ENCODE data around the gene RP9. TPM values are rescaled to one million over a fixed set of nuclear protein-coding genes. Genes with fewer than 3 reads are reported as not detected.

The RP9 gene
- total RNA-seq, 1 experiment from 2014 or later: 10.7 TPM

GRCh38 chr7:33129806-33130153 is 20.6 kb upstream of the RP9 start:
- ChIA-PET CTCF (interaction anchor here (1.0 to 1.3 kb wide), 3 partner anchors 21 to 283 kb away, joined by 4 to 8 read pairs (median 4); partner anchors contain the start of gene RP9), POLR2A (no interaction called here)
- Mint-ChIP-seq H3K36me3 (no peaks in the 10 kb centered on the region), H3K9me3 (no peaks in the 10 kb centered on the region), H3K4me3 (peak overlapping the region; percentile 93), H3K4me1 (peaks cover 12% of the 10 kb centered on the region), H3K27ac (peak overlapping the region; percentile 85), H3K27me3 (ENCODE audit: low read depth) (peaks cover 3% of the 10 kb centered on the region)
- DNase-seq (ENCODE audit: low spot score) (no peak), ATAC-seq (no peak)
- no peak for TF ChIP-seq TEAD1 (CRISPR knock-in tag; IDR thresholded peaks at IDR 0.05)
- TF ChIP-seq PRRX2 (CRISPR knock-in tag; IDR thresholded peaks at IDR 0.05): no peak
- no peak for TF ChIP-seq GRHL2 (CRISPR knock-in tag; IDR thresholded peaks at IDR 0.05; ENCODE audit: insufficient replicate concordance, severe bottlenecking)
- TF ChIP-seq E2F5 (CRISPR knock-in tag; IDR thresholded peaks at IDR 0.05): no peak
- no peak for TF ChIP-seq TP53 (CRISPR knock-in tag; IDR thresholded peaks at IDR 0.05)
- TF ChIP-seq ETV6 (CRISPR knock-in tag; IDR thresholded peaks at IDR 0.05): no peak
- TF ChIP-seq TCF7 (CRISPR knock-in tag; IDR thresholded peaks at IDR 0.05; ENCODE audit: low read depth): no peak
- TF ChIP-seq ELF4 (CRISPR knock-in tag; IDR thresholded peaks at IDR 0.05; ENCODE audit: low read depth): no peak
- TF ChIP-seq ZBTB43 (CRISPR knock-in tag; IDR thresholded peaks at IDR 0.05): no peak
- TF ChIP-seq TEAD4 (CRISPR knock-in tag; IDR thresholded peaks at IDR 0.05): no peak
- no peak for TF ChIP-seq E2F4 (CRISPR knock-in tag; IDR thresholded peaks at IDR 0.05; ENCODE audit: borderline replicate concordance, low read depth)
- no peak for TF ChIP-seq HMGXB4 (CRISPR knock-in tag; IDR thresholded peaks at IDR 0.05)
- TF ChIP-seq IRF2 (CRISPR knock-in tag; IDR thresholded peaks at IDR 0.05; ENCODE audit: borderline replicate concordance, low read depth): no peak
- no peak for TF ChIP-seq GABPB1 (CRISPR knock-in tag; IDR thresholded peaks at IDR 0.05)

- Mint-ChIP-seq H3K36me3 (no peaks in the 10 kb centered on the region), H3K9me3 (no peaks in the 10 kb centered on the region), H3K4me1 (peaks cover 12% of the 10 kb centered on the region), H3K4me3 (peak within 1 kb of the TSS; percentile 93), H3K27ac (peak within 1 kb of the TSS; percentile 85), H3K27me3 (ENCODE audit: low read depth) (peaks cover 3% of the 10 kb centered on the region)
- DNase-seq (ENCODE audit: low spot score): peak; percentile 94
- ATAC-seq: peak; percentile 98
- POLR2A ChIA-PET: no interaction called here
- CTCF ChIA-PET: interaction anchor here (1.0 to 1.1 kb wide), 2 partner anchors 20 to 283 kb away, joined by 4 to 8 read pairs; partner anchors contain the start of gene RP9
- no peak for TF ChIP-seq PRDM15 (CRISPR knock-in tag; IDR thresholded peaks at IDR 0.05)
- TF ChIP-seq E2F1 (CRISPR knock-in tag; IDR thresholded peaks at IDR 0.05): no peak
- no peak for TF ChIP-seq SOX15 (CRISPR knock-in tag; IDR thresholded peaks at IDR 0.05)
- TF ChIP-seq USF1 (CRISPR knock-in tag; IDR thresholded peaks at IDR 0.05): peak; percentile 48; the same call in 1 of the 2 replicates
- TF ChIP-seq SMAD3 (CRISPR knock-in tag; IDR thresholded peaks at IDR 0.05; ENCODE audit: borderline replicate concordance): no peak
- TF ChIP-seq ATF6 (CRISPR knock-in tag; IDR thresholded peaks at IDR 0.05): no peak
Measured at GRCh38 chr7:33128990-33129805, 20.0 kb upstream of the RP9 start, which contains the start of gene BBS9. TSS of gene BBS9 (plus strand) at chr7:33129564. CDS start at chr7:33146253, 16,689 bp downstream.
